ENCODE results near the gene HRCT1. TPM values are rescaled to one million over a fixed set of nuclear protein-coding genes. Genes with fewer than 3 reads are reported as not detected.

HRCT1 gene
- total RNA-seq, 6 donors from 2014 or later = 2.1 to 19.1 (median 10.6) TPM

DNA sequence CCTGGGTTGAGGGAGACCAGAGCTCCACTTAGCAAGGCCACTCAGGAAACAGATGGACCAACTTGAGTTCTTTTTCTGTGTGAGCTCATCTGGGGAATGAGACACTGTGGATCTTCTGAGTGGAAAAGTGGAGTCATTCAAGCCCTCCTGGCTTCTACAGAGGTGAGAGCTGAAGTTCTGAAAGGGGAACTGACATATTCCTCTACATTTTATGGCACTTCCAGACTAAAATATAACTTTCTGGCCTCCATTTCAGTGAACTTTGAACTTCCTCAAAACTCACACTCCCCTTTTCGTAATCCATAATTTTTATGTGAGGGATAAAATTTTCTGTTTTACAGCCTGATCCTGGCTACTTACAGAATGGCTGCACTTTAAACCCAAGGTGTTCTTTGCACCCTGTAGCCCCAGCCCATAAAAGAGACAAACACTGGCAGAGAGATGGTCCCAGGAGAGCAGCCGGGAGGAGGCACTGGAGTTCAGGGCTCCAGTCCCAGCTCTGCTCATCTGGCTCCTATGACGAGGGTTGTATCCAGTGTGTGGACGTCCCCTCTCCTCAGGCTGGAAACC lies 14.1 kb downstream of the HRCT1 start:
- TF ChIP-seq POLR2AphosphoS5 (IDR thresholded peaks at IDR 0.05) (no peak), EP300 (IDR thresholded peaks at IDR 0.05) (no peak), POLR2A (IDR thresholded peaks at IDR 0.05) (no peak)
- TF ChIP-seq, protein P1, sequence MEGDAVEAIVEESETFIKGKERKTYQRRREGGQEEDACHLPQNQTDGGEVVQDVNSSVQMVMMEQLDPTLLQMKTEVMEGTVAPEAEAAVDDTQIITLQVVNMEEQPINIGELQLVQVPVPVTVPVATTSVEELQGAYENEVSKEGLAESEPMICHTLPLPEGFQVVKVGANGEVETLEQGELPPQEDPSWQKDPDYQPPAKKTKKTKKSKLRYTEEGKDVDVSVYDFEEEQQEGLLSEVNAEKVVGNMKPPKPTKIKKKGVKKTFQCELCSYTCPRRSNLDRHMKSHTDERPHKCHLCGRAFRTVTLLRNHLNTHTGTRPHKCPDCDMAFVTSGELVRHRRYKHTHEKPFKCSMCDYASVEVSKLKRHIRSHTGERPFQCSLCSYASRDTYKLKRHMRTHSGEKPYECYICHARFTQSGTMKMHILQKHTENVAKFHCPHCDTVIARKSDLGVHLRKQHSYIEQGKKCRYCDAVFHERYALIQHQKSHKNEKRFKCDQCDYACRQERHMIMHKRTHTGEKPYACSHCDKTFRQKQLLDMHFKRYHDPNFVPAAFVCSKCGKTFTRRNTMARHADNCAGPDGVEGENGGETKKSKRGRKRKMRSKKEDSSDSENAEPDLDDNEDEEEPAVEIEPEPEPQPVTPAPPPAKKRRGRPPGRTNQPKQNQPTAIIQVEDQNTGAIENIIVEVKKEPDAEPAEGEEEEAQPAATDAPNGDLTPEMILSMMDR (IDR thresholded peaks at IDR 0.05) = no peak
- Histone ChIP-seq H3K27me3 (no peaks in the 10 kb centered on the region), H3K36me3 (no peaks in the 10 kb centered on the region), H3K27ac (peak overlapping the region in 2 of 4 donors; percentile 13 to 80), H3K4me1 (peaks cover 8 to 17% (median 9%) of the 10 kb centered on the region in 4 donors), H3K4me3 (no peak overlapping the region), H3K9me3 (no peaks in the 10 kb centered on the region)
- peak in 1 of 2 donors; percentile 39 for ATAC-seq (ENCODE audit: low FRiP score in 2 of 2)
- no peak for DNase-seq
- WGBS, 2 donors = 71 to 90% methylated on average over 2 to 4 of the region's 4 CpGs

DNA sequence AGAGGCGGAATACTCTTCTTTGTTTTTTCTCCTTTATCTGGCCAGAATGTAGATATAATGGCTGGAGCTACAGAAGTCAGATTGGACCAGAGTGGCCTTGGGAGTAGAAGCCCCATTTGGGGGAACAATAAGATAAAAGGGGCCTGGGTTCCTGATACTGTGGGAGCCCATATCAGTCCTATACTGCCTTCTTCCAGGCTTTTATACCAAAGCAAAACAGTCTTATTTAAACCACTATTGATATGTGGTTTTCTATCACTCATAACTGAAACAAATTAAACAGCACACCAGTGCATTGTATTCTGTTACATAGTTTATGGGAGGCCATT lies 17.6 kb downstream of the HRCT1 start:
- Histone ChIP-seq H3K4me3 (no peak overlapping the region), H3K27ac (peak overlapping the region in 3 of 4 donors; percentile 0 to 49 (median 10))
- WGBS, 2 donors = 95% methylated on average over 1 of the region's 1 CpG

DNA sequence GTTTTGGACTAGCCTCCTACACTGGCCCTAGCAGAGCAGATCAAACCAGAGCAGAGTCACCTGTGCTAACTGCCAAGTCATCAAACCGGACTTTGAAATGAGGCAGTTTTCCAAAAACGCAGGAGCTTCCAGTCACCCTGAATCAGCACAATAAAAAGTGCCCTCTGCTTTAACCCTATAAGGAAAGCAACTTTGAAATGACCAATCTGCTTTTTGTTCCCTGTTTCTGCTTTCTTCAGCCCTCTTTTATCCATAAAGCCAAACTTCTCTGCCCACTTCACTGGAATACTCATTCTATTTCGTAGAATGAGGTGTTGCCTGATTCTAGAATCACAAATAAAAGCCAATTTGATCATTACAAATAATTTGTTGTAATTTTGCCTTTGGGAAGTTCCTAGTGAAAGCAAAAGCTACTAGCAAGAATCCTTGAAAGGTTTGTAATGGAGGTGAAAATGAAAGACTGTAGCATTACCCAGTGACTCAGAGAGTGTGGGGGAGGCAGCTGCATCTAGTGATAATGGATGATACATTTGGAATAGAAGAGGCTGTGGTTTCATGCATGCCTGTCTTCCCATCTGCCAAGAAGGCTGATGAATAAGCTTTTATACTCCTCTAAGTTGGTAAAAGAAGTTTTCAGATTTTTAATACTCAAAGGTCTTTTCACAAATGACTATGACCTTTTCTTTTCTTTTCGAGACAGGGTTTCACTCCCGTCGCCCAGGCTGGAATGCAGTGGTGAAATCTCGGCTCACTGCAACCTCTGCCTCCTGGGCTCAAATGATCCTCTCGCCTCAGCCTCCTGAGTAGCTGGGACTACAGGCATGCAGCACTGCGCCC lies 18.1 kb downstream of the HRCT1 start:
- Histone ChIP-seq H3K27me3 (no peaks in the 10 kb centered on the region), H3K9me3 (no peaks in the 10 kb centered on the region), H3K36me3 (no peaks in the 10 kb centered on the region), H3K4me1 (peaks cover 3 to 13% (median 9%) of the 10 kb centered on the region in 4 donors), H3K4me3 (no peak overlapping the region), H3K27ac (peak overlapping the region in 3 of 4 donors; percentile 0 to 49 (median 10))
- TF ChIP-seq POLR2A (IDR thresholded peaks at IDR 0.05) = no peak
- no peak for TF ChIP-seq POLR2AphosphoS5 (IDR thresholded peaks at IDR 0.05)
- TF ChIP-seq EP300 (IDR thresholded peaks at IDR 0.05) = no peak
- TF ChIP-seq, protein P1 (IDR thresholded peaks at IDR 0.05) = no peak
- peak in 1 of 2 donors; percentile 92 for ATAC-seq (ENCODE audit: low FRiP score in 2 of 2)
- WGBS, 2 donors = 71% methylated on average over 9 of the region's 9 CpGs
- DNase-seq = no peak

More for the DNA sequence above, 17.6 kb downstream of the HRCT1 start:
- Histone ChIP-seq H3K4me1 (peaks cover 7 to 13% (median 9%) of the 10 kb centered on the region in 4 donors), H3K27me3 (no peaks in the 10 kb centered on the region), H3K36me3 (no peaks in the 10 kb centered on the region), H3K9me3 (no peaks in the 10 kb centered on the region)
- TF ChIP-seq, protein P1 (IDR thresholded peaks at IDR 0.05) = no peak
- no peak for TF ChIP-seq POLR2AphosphoS5 (IDR thresholded peaks at IDR 0.05)
- no peak for TF ChIP-seq POLR2A (IDR thresholded peaks at IDR 0.05)
- TF ChIP-seq EP300 (IDR thresholded peaks at IDR 0.05) = no peak
- no peak for DNase-seq
- no peak for ATAC-seq (ENCODE audit: low FRiP score in 2 of 2)

DNA sequence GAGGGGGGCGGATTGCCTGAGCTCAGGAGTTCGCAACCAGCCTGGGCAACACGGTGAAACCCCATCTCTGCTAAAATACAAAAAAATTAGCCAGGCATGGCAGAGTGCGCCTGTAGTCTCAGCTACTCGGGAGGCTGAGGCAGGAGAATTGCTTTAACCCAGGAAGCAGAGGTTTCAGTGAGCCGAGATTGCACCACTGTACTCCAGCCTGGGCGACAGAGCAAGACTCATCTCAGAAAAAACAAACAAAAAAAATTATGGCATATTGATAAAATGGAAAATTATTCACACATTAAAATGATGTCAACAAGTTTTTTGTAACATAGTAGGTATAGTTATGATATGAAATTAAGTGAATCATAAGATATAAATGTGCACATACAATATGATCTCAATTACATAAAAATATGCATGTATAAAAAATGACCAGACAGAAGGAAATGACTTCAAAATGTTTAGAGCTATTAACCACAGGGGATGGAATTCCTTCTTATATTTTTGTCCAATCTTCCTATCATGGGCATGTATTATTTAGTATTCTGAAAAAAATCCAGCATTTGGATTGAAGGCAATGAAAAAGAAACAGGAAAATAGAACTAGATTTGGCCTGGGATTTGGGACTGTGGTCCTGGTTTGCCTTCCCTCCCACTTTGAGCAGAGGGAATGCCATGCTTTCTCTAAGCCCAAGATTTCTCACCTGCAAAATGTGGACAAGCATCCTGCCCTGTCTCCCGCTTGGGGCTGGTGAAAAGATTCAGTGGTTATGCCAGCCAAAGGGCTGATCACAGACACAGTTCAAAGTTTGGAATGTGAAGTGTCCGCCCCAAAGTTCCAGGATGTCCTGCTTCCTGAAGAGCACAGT lies 22.8 kb downstream of the HRCT1 start:
- TF ChIP-seq POLR2AphosphoS5 (IDR thresholded peaks at IDR 0.05) (no peak), EP300 (IDR thresholded peaks at IDR 0.05) (no peak)
- 83 to 84% methylated on average over 8 to 9 of the region's 9 CpGs for WGBS, 2 donors
- no peak for ATAC-seq (ENCODE audit: low FRiP score in 2 of 2)

DNA sequence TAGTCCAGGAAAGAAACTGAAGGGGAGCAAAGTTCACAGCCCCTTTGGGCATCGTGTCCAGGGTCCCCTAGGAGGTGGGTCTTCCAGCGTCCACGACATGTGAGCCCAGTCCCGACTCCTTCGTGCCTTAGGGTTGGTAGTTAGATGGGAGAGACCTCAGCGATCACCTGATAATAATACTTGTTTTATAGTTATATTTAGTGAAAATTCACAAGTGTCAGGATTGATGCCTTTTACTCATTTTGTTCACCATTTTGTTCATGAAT lies 23.4 kb downstream of the HRCT1 start:
- no peaks in the 10 kb centered on the region for H3K36me3 ChIP-seq
- no peaks in the 10 kb centered on the region for H3K27me3 ChIP-seq
- no peaks in the 10 kb centered on the region for H3K9me3 ChIP-seq
- ATAC-seq (ENCODE audit: low FRiP score in 2 of 2) = no peak
- peaks cover 0 to 13% (median 11%) of the 10 kb centered on the region in 4 donors for H3K4me1 ChIP-seq
- TF ChIP-seq POLR2A (IDR thresholded peaks at IDR 0.05) (no peak), POLR2AphosphoS5 (IDR thresholded peaks at IDR 0.05) (no peak), EP300 (IDR thresholded peaks at IDR 0.05) (no peak)
- TF ChIP-seq, protein P1 (IDR thresholded peaks at IDR 0.05) = no peak
- H3K27ac ChIP-seq = peak overlapping the region in 1 of 4 donors; percentile 18
- no peak for DNase-seq
- 66 to 73% methylated on average over 6 of the region's 6 CpGs for WGBS, 2 donors
- no peak overlapping the region for H3K4me3 ChIP-seq

More for the DNA sequence above, 22.8 kb downstream of the HRCT1 start:
- Histone ChIP-seq H3K36me3 (no peaks in the 10 kb centered on the region), H3K27ac (peak overlapping the region in 1 of 4 donors; percentile 18), H3K9me3 (no peaks in the 10 kb centered on the region), H3K27me3 (no peaks in the 10 kb centered on the region), H3K4me3 (no peak overlapping the region), H3K4me1 (peaks cover 0 to 18% (median 16%) of the 10 kb centered on the region in 4 donors)
- no peak for DNase-seq

All from upper lobe of left lung (tissue), 6 donors.